DMS153 treated with DMSO at 0.1 percent for 48 hours (cell line): ENCODE results near the gene BNC2.

Experiments used
- DNase-seq: peaks from one replicate; lab custom pipeline; 2025; ENCODE audit not compliant: unreplicated experiment; lab: John Stamatoyannopoulos, UW

BNC2 gene

GRCh38 chr9:16427873-16428427 is 442.5 kb downstream of the BNC2 start:
- no peak for DNase-seq

GRCh38 chr9:16426716-16427115 is 443.8 kb downstream of the BNC2 start:
- no peak for DNase-seq

DNA sequence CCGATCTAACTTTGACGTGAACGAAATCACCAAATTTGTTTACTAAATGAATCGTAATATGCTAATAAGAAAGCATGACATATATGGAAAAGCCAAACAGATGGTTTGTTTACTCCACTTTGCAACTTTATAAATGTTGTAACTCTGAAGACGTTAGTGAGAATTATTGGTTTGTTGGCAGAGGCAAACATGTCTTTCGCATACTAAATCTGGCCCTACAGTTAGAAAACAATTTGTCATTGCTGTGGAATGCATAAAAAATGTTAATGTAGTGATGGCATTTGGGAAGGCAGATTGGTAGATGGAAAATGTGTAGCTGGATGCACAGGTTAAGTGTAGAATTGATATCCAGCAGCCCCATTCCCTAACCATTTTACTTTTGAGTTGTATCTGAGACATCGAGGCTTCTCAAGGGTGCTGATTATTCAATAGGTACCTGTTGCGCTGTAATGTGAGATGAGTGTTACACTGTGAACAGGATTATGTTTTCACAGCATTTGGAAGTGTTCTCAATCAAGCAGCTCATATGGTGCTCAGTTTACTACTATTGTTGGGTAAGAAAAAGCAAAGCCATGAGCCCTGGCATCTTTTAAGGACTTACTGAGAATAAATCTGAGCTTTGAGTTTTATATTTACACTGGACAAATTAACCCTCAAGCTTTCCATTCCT is 444.8 kb downstream of the BNC2 start:
- no peak for DNase-seq

GRCh38 chr9:16422114-16422513 is 448.4 kb downstream of the BNC2 start:
- no peak for DNase-seq

DNA sequence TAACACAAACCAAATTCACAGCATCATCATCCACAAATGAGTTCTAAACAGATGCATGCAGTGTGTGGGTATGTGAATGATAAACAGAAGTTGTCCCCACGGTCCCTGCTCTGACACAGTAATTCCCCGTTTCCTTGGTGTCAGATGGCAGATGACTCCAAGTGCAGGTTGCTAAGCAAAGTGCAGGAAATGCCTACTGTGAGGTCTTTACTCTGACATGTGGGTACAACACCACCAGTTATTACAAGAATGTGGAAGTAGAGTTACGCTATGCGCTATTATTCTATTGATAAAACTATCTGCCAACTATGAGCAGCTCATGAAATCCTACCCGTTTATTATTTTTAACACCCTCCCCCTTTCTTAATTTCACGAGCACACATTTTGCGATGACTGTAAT is 448.9 kb downstream of the BNC2 start:
- DNase-seq: no peak

- DNase-seq: no peak
These were observed 451.3 kb downstream of the BNC2 start for GRCh38 chr9:16419124-16419523.

- no peak for DNase-seq
These were observed 451.7 kb downstream of the BNC2 start for GRCh38 chr9:16418721-16419120.

DNA sequence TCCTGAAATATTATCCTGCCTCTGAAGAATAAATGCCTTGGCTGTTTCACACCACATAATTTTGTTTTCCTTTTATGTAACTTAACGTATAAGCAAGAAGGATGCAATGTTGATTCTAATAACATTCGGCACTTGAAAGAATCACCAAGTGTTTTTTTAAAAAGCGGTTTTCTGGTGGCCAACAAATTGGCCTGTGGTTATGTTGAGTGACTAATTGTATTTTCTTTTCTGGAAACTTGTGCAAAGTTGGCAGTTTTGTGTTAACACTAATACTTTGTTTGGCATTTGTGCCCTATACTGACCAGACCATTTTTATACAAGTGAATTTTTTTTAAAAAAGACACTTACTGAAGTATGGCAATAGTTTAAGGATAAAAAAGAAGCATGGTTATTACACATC is 452.7 kb downstream of the BNC2 start:
- DNase-seq: no peak

- DNase-seq: no peak
These were observed 453.3 kb downstream of the BNC2 start for GRCh38 chr9:16417161-16417560.

DNA sequence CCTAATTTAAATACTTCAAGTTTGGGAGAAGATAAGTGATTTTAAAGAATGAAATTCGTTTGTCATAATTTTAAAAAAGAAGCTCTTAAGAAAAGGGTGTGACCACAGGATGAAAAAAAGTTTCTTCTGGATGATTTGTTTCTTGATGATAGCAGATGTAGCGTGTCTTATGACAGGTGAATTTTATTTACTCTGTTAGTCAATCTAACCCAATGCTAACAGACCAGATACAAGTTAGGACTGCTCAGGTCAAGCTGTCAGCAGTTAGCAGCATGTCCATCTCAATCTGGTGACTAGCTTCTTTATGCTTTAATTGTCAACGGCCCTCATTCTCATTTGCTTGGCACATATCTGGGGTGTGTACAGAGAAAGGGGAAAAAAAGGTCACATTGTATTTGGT is 456.0 kb downstream of the BNC2 start:
- DNase-seq: no peak

DNA sequence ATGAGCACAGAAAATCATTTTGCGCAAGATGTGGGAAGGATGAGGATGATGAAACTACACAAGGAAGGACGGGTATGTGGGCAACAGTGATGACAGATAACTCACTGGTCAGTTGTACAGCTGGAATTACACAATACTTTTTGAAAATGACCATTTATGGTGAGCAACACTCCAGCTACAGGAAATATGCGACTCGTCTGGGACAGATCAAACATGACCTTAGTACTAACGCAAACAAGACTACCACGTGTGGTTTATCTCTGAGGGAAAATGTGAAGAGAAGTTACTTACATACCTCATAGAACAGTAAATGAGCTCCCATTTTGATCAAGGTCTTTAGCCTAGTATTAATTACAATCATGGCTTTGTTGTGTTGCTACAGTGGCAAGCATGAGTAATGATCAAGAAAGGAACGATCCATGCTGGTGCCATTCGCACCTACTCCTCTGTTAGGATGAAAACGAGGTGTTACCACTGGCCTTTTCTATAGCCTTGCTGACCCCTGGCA is 456.9 kb downstream of the BNC2 start:
- DNase-seq: no peak

GRCh38 chr9:16412740-16413139 is 457.7 kb downstream of the BNC2 start:
- DNase-seq: no peak

GRCh38 chr9:16411311-16411710 is 459.2 kb downstream of the BNC2 start:
- no peak for DNase-seq

- DNase-seq: no peak
These were observed 459.7 kb downstream of the BNC2 start for GRCh38 chr9:16410601-16411280.

GRCh38 chr9:16407617-16408016 is 462.9 kb downstream of the BNC2 start:
- DNase-seq: no peak

- no peak for DNase-seq
These were observed 463.8 kb downstream of the BNC2 start for GRCh38 chr9:16406526-16407225.

DNA sequence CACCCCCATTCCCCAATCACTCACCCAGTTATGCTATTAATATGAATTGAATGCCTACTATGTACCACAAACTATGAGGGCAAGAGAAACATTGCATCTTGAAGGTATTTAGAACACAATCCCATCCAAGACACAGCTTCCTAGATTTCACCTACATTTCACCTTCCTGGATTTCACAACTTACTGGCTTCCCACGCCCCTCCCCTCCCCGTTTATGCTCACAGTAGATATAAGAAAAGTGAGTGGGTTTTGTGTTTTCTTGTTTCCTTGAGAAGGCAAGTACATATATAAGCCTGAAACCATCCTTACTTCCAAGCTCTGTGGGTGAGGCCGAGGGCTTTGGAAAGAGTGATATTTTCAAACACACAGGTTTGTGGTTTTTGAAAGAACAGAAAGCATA is 465.0 kb downstream of the BNC2 start:
- DNase-seq: no peak

- DNase-seq: no peak
These were observed 468.8 kb downstream of the BNC2 start for GRCh38 chr9:16401701-16402100.

- no peak for DNase-seq
These were observed 471.8 kb downstream of the BNC2 start for GRCh38 chr9:16398691-16399090.

GRCh38 chr9:16396389-16396788 is 474.1 kb downstream of the BNC2 start:
- no peak for DNase-seq

GRCh38 chr9:16391369-16391768 is 479.1 kb downstream of the BNC2 start:
- DNase-seq: no peak

- DNase-seq: no peak
These were observed 483.1 kb downstream of the BNC2 start for GRCh38 chr9:16387382-16387781.
